WERI-Rb-1 (cell line): ENCODE results near the gene SLC12A7.

ENCODE experiments used
- DNase-seq: peaks from one replicate; pipeline ENCODE4 v3.0.0-alpha.2; 2020
- H3K27ac ChIP-seq: fragments of 250-450 bp; sonication (Bioruptor Pico); 2 replicates; pipeline ENCODE4 v1.5.1; 2020; ENCODE audit warnings: mild to moderate bottlenecking, moderate library complexity
- H3K27me3 ChIP-seq: fragments of 250-450 bp; sonication (Bioruptor Pico); 2 replicates; pipeline ENCODE4 v1.5.1; 2021; ENCODE audit warnings: mild to moderate bottlenecking, low read depth, moderate library complexity; ENCODE audit not compliant: insufficient read depth, severe bottlenecking
- H3K36me3 ChIP-seq: fragments of 250-450 bp; sonication (Bioruptor Pico); 2 replicates; pipeline ENCODE4 v1.5.1; 2020; ENCODE audit warnings: mild to moderate bottlenecking, moderate library complexity
- H3K4me3 ChIP-seq: 2 replicates; pipeline ENCODE4 v1.5.1; 2011; ENCODE audit warnings: low read depth, mild to moderate bottlenecking, control low read depth, low read length
- H3K9me3 ChIP-seq: fragments of 250-450 bp; sonication (Bioruptor Pico); 2 replicates; pipeline ENCODE4 v1.5.1; 2021; ENCODE audit warnings: mild to moderate bottlenecking, moderate library complexity; ENCODE audit not compliant: severe bottlenecking
- TF ChIP-seq, protein P1 (sequence below): IDR thresholded peaks from 2 replicates; pipeline ENCODE4 v1.5.1; 2011; ENCODE audit warnings: low read depth, mild to moderate bottlenecking, control low read depth, inconsistent platforms, low read length

Gene SLC12A7

GRCh38 chr5:1066676-1067075 is 45.2 kb downstream of the SLC12A7 start:
- Histone ChIP-seq H3K4me3 (no peak overlapping the region), H3K9me3 (no peaks in the 10 kb centered on the region), H3K36me3 (peaks cover 27% of the 10 kb centered on the region), H3K27ac (no peak overlapping the region), H3K27me3 (no peaks in the 10 kb centered on the region)
- TF ChIP-seq, protein P1, sequence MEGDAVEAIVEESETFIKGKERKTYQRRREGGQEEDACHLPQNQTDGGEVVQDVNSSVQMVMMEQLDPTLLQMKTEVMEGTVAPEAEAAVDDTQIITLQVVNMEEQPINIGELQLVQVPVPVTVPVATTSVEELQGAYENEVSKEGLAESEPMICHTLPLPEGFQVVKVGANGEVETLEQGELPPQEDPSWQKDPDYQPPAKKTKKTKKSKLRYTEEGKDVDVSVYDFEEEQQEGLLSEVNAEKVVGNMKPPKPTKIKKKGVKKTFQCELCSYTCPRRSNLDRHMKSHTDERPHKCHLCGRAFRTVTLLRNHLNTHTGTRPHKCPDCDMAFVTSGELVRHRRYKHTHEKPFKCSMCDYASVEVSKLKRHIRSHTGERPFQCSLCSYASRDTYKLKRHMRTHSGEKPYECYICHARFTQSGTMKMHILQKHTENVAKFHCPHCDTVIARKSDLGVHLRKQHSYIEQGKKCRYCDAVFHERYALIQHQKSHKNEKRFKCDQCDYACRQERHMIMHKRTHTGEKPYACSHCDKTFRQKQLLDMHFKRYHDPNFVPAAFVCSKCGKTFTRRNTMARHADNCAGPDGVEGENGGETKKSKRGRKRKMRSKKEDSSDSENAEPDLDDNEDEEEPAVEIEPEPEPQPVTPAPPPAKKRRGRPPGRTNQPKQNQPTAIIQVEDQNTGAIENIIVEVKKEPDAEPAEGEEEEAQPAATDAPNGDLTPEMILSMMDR = no peak
- DNase-seq = no peak

GRCh38 chr5:1065891-1066650 is 45.8 kb downstream of the SLC12A7 start:
- Histone ChIP-seq H3K27ac (no peak overlapping the region), H3K4me3 (no peak overlapping the region), H3K36me3 (peaks cover 27% of the 10 kb centered on the region), H3K27me3 (no peaks in the 10 kb centered on the region), H3K9me3 (no peaks in the 10 kb centered on the region)
- DNase-seq = no peak
- TF ChIP-seq, protein P1 = no peak

GRCh38 chr5:1065143-1065750 is 46.6 kb downstream of the SLC12A7 start:
- TF ChIP-seq, protein P1 = no peak
- no peaks in the 10 kb centered on the region for H3K27me3 ChIP-seq

DNA sequence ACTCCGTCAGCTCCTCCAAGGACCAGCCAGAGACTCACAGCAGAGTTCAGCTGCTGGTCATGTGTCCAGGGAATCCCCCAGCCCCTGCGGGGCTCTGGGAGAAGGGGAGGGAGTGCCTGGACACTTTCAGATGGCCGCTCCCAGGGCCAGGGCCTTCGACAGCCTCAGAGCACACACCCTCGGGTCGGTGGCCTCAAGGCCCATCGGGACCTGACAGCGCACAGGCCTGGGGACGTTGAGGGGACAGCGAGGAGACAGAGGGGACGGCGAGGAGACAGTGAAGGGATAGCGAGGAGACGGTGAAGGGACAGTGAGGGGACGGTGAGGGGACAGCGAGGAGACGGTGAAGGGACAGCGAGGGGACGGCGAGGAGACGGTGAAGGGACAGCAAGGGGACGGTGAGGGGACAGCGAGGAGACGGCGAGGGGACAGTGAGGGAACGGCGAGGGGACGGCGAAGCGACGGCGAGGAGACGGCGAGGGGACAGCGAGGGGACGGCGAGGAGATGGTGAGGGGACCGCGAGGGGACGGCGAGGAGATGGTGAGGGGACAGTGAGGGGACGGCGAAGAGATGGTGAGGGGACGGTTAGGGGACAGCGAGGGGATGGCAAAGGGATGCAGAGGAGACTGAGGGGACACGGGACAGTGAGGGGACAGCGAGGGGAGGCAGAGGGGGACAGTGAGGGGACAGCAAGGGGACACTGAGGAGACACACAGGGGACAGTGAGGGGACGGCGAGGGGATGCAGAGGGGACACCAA is 47.3 kb downstream of the SLC12A7 start:
- TF ChIP-seq, protein P1 = no peak
- DNase-seq = no peak

More at GRCh38 chr5:1065143-1065750, 46.6 kb downstream of the SLC12A7 start:
- Histone ChIP-seq H3K9me3 (no peaks in the 10 kb centered on the region), H3K36me3 (peaks cover 31% of the 10 kb centered on the region), H3K4me3 (no peak overlapping the region), H3K27ac (no peak overlapping the region)
- no peak for DNase-seq

DNA sequence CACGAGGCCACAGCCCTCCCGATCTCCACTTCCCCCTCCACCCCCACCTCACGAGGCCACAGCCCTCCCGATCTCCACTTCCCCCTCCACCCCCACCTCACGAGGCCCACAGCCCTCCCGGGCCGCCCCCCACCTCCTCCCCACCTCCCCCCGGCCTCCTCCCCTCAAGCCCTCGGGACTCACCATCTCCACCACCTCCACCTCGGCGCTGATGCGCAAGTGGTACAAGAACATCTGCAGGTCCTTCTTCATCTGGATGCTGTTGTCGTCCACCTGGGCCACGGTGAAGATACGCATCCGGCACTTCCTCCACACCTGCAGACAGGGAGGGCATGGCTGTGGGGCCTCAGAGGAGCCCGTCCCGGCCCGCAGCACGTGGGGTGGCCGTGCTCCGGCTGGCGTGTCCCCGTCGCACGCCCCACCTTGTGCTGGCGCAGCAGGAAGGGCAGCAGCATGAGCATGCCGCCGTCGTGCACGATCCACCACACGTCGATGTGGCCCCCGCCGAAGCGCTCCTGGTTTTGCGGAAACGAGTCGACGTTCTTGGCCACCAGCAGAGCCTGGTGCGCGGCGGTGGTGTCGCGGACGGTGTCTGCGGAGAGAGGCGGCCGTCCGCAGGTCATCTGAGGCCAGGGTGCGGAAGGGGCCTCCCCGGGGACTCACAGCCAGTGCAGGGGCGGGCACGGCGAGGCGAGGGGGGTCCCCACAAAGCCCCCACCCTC is 48.0 kb downstream of the SLC12A7 start:
- Histone ChIP-seq H3K36me3 (peaks cover 44% of the 10 kb centered on the region), H3K9me3 (no peaks in the 10 kb centered on the region), H3K27ac (no peak overlapping the region), H3K4me3 (no peak overlapping the region), H3K27me3 (no peaks in the 10 kb centered on the region)
- TF ChIP-seq, protein P1 = no peak
- DNase-seq = no peak

More for the DNA sequence above, 47.3 kb downstream of the SLC12A7 start:
- Histone ChIP-seq H3K4me3 (no peak overlapping the region), H3K9me3 (no peaks in the 10 kb centered on the region), H3K36me3 (peaks cover 37% of the 10 kb centered on the region), H3K27ac (no peak overlapping the region), H3K27me3 (no peaks in the 10 kb centered on the region)
